HAP-1 (cell line): ENCODE data around the gene SLX9.

Experiments used
- DNase-seq, 2 experiments: peaks; one replicate each; pipeline ENCODE4 v3.0.0-alpha.2; 2016 to 2020; ENCODE audit warnings: low spot score in 2 of 2
- H3K27me3 ChIP-seq: fragments of 250-450 bp; sonication (Bioruptor Pico); 2 replicates; pipeline ENCODE4 v1.5.1; 2020; ENCODE audit warnings: low read depth, mild to moderate bottlenecking, moderate library complexity
- H3K36me3 ChIP-seq: fragments of 250-450 bp; sonication (Bioruptor Pico); replicated peaks from 2 replicates; pipeline ENCODE4 v1.5.1; 2020; ENCODE audit warnings: mild to moderate bottlenecking
- H3K4me1 ChIP-seq: fragments of 250-450 bp; sonication (Bioruptor Pico); 2 replicates; pipeline ENCODE4 v1.5.1; 2020; ENCODE audit warnings: mild to moderate bottlenecking
- H3K4me3 ChIP-seq: fragments of 250-450 bp; sonication (Bioruptor Pico); 2 replicates; pipeline ENCODE4 v1.5.1; 2020; ENCODE audit warnings: mild to moderate bottlenecking, moderate library complexity
- H3K9me3 ChIP-seq: fragments of 250-450 bp; sonication (Bioruptor Pico); 2 replicates; pipeline ENCODE4 v1.5.1; 2020; ENCODE audit warnings: mild to moderate bottlenecking, moderate library complexity
- in situ Hi-C: fragments of 300-500 bp; cut with MboI; formaldehyde crosslinking; loops from 3 replicates; pipeline ENCODE4 v1.14.3; 2020; ENCODE audit warnings: low sequenced_read_pairs, inconsistent platforms, mixed read lengths

Gene SLX9

GRCh38 chr21:44939532-44940115, at the start of gene SLX9:
Gene SLX9 (plus strand): TSS chr21:44940029. CDS start chr21:44940058, 29 bp downstream.
- in situ Hi-C loops: no loop called here
- peak; percentile 74 to 86 for DNase-seq
- H3K27me3 ChIP-seq: no peaks in the 10 kb centered on the region

GRCh38 chr21:44890338-44890931, 49.4 kb upstream of the SLX9 start:
- Histone ChIP-seq H3K4me1 (no peaks in the 10 kb centered on the region), H3K9me3 (no peaks in the 10 kb centered on the region), H3K4me3 (no peak overlapping the region), H3K27me3 (peaks cover 6% of the 10 kb centered on the region; the same call in 1 of the 2 replicates), H3K36me3 (no peaks in the 10 kb centered on the region)
- in situ Hi-C loops: no loop called here
- DNase-seq: no peak

More at GRCh38 chr21:44939532-44940115, at the start of gene SLX9:
- Histone ChIP-seq H3K4me3 (peak within 1 kb of the TSS; percentile 90), H3K36me3 (peaks cover 24% of the 10 kb centered on the region), H3K9me3 (no peaks in the 10 kb centered on the region), H3K4me1 (peaks cover 4% of the 10 kb centered on the region)

GRCh38 chr21:44890961-44891541, 48.8 kb upstream of the SLX9 start:
- Histone ChIP-seq H3K9me3 (no peaks in the 10 kb centered on the region), H3K27me3 (peaks cover 6% of the 10 kb centered on the region; the same call in 1 of the 2 replicates), H3K36me3 (no peaks in the 10 kb centered on the region), H3K4me1 (no peaks in the 10 kb centered on the region), H3K4me3 (no peak overlapping the region)
- no peak for DNase-seq
- in situ Hi-C loops: no loop called here

GRCh38 chr21:44891631-44892031, 48.2 kb upstream of the SLX9 start:
- no peak for DNase-seq
- no peaks in the 10 kb centered on the region for H3K36me3 ChIP-seq
- peaks cover 6% of the 10 kb centered on the region; the same call in 1 of the 2 replicates for H3K27me3 ChIP-seq
- in situ Hi-C loops: no loop called here
- no peaks in the 10 kb centered on the region for H3K4me1 ChIP-seq
- H3K9me3 ChIP-seq: no peaks in the 10 kb centered on the region
- no peak overlapping the region for H3K4me3 ChIP-seq

- Histone ChIP-seq H3K27me3 (peaks cover 6% of the 10 kb centered on the region; the same call in 1 of the 2 replicates), H3K4me3 (no peak overlapping the region), H3K9me3 (no peaks in the 10 kb centered on the region), H3K4me1 (no peaks in the 10 kb centered on the region), H3K36me3 (no peaks in the 10 kb centered on the region)
- in situ Hi-C loops: no loop called here
- DNase-seq: no peak
These were observed 47.7 kb upstream of the SLX9 start for GRCh38 chr21:44892095-44892494.

GRCh38 chr21:44892536-44893277, 47.1 kb upstream of the SLX9 start:
- no peaks in the 10 kb centered on the region for H3K9me3 ChIP-seq
- H3K4me3 ChIP-seq: no peak overlapping the region
- H3K36me3 ChIP-seq: no peaks in the 10 kb centered on the region
- peaks cover 6% of the 10 kb centered on the region; the same call in 1 of the 2 replicates for H3K27me3 ChIP-seq
- in situ Hi-C loops: no loop called here
- H3K4me1 ChIP-seq: no peaks in the 10 kb centered on the region
- peak in 1 of 2 experiments; percentile 78 for DNase-seq

GRCh38 chr21:44893278-44893556, 46.6 kb upstream of the SLX9 start:
- DNase-seq: no peak
- in situ Hi-C loops: no loop called here
- Histone ChIP-seq H3K4me1 (no peaks in the 10 kb centered on the region), H3K4me3 (no peak overlapping the region), H3K9me3 (no peaks in the 10 kb centered on the region), H3K27me3 (peaks cover 6% of the 10 kb centered on the region; the same call in 1 of the 2 replicates), H3K36me3 (no peaks in the 10 kb centered on the region)

GRCh38 chr21:44893948-44894656, 45.7 kb upstream of the SLX9 start:
- in situ Hi-C loops: no loop called here
- Histone ChIP-seq H3K9me3 (no peaks in the 10 kb centered on the region), H3K36me3 (no peaks in the 10 kb centered on the region), H3K4me3 (no peak overlapping the region), H3K4me1 (no peaks in the 10 kb centered on the region), H3K27me3 (peaks cover 6% of the 10 kb centered on the region; the same call in 1 of the 2 replicates)
- no peak for DNase-seq

GRCh38 chr21:44894687-44895302, 45.0 kb upstream of the SLX9 start:
- Histone ChIP-seq H3K4me1 (no peaks in the 10 kb centered on the region), H3K36me3 (no peaks in the 10 kb centered on the region), H3K9me3 (no peaks in the 10 kb centered on the region), H3K4me3 (no peak overlapping the region), H3K27me3 (peaks cover 6% of the 10 kb centered on the region; the same call in 1 of the 2 replicates)
- in situ Hi-C loops: no loop called here
- DNase-seq: no peak

GRCh38 chr21:44895859-44896258, 44.0 kb upstream of the SLX9 start:
- Histone ChIP-seq H3K4me1 (no peaks in the 10 kb centered on the region), H3K9me3 (no peaks in the 10 kb centered on the region), H3K36me3 (no peaks in the 10 kb centered on the region), H3K4me3 (no peak overlapping the region), H3K27me3 (peaks cover 6% of the 10 kb centered on the region; the same call in 1 of the 2 replicates)
- in situ Hi-C loops: no loop called here
- no peak for DNase-seq

GRCh38 chr21:44896561-44897286, 43.1 kb upstream of the SLX9 start:
- H3K4me1 ChIP-seq: no peaks in the 10 kb centered on the region
- H3K9me3 ChIP-seq: no peaks in the 10 kb centered on the region
- peaks cover 6% of the 10 kb centered on the region; the same call in 1 of the 2 replicates for H3K27me3 ChIP-seq
- H3K4me3 ChIP-seq: no peak overlapping the region
- no peak for DNase-seq
- in situ Hi-C loops: no loop called here
- H3K36me3 ChIP-seq: no peaks in the 10 kb centered on the region

- peaks cover 6% of the 10 kb centered on the region; the same call in 1 of the 2 replicates for H3K27me3 ChIP-seq
- no peaks in the 10 kb centered on the region for H3K4me1 ChIP-seq
- in situ Hi-C loops: no loop called here
- no peaks in the 10 kb centered on the region for H3K36me3 ChIP-seq
- H3K4me3 ChIP-seq: no peak overlapping the region
- H3K9me3 ChIP-seq: no peaks in the 10 kb centered on the region
- peak in 1 of 2 experiments; percentile 54 for DNase-seq
These were observed 42.4 kb upstream of the SLX9 start for GRCh38 chr21:44897326-44898010.
